Lung microvascular endothelial cell (primary cell): ENCODE data around the gene TMC2. TPM values are rescaled to one million over a fixed set of nuclear protein-coding genes. Genes with fewer than 3 reads are reported as not detected.
"Not testable (repeated sequence)": the region's sequence is repeated elsewhere in the genome, so short reads cannot be mapped to it uniquely, and the experiment has no call there.

Experiments
- DNase-seq, 2 donors: peaks; one replicate each; pipeline versions ENCODE4 v3.0.0 to v3.0.0-alpha.2; 2010; ENCODE audit warnings: low read depth in 2 of 2
- total RNA-seq: library from RNA; depleted of rRNA; stranded (reverse); fragments of >200 nt; gene quantifications from 2 replicates; pipeline ENCODE4 v1.2.1, GENCODE V29; 2014

The TMC2 gene
- total RNA-seq, 1 donor from 2014 or later = not detected

GRCh38 chr20:2658414-2659354, 122.3 kb downstream of the TMC2 start:
- no peak for DNase-seq

DNA sequence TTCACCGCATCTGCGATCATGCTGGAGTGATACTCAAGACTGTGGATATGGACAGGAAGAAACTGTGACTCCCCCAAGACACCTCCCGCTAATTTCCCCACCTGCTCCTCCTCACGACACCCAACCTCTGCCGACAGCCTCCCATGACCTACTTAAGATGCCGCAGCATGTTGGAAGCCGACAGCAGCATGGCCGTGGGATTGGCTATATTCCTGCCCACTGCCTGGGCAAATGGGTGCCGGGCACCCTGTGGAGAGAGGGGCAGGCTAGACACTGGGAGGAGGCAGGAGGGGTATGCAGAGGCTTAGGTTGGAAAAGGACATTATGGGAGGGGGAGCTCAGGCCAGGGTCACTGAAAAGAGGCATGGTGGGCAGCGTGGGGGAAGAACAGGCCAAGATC, 123.2 kb downstream of the TMC2 start:
- no peak for DNase-seq

DNA sequence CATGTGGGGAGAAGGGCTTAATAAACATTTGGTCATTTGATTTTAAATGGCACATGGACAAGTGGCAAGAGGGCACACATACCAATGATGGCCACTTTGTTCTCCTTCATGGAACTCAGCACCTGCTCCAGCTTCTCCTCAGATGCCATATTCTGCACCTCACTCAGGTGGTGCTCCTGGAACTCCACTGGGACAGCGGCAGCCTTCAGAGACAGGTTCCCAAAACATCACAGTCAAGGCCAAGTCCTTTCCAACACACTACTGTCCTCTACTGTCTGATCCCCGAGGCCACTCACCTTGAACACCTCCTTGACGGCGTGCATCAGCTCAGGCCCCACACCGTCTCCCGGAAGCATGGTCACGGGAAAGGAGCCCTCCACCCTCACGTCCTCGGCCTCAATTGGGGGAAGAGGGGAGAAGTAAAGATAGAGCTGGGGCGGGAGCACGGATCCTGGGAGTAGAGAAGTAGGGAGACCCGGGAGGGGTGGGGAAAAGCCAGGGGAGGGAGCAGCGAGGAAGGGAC, 127.1 kb downstream of the TMC2 start:
- no peak for DNase-seq

GRCh38 chr20:2663887-2664719, 127.7 kb downstream of the TMC2 start, which contains the start of gene IDH3B:
Gene IDH3B (minus strand): TSS chr20:2664216. CDS start chr20:2664188, 28 bp downstream.
- peak; percentile 93 to 96 for DNase-seq

DNA sequence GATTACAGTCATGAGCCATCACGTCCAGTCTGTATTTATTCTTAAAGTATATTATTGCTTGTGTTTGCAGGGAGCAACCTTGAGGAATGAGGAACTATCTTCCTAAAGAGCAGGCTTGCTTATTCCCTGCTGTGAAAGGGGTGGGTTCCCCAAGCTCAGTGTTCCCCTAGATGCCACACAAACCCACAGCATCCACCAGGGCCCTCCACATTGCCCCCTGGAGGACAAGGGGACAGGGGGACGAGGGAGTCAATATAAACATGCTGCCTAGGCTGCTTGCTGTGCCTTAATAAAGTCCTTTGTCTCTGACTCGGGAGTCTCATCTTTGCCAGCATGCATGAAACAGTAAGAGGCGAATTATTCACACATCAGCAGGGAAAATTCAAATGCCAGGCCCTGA, 135.6 kb downstream of the TMC2 start:
- no peak for DNase-seq

DNA sequence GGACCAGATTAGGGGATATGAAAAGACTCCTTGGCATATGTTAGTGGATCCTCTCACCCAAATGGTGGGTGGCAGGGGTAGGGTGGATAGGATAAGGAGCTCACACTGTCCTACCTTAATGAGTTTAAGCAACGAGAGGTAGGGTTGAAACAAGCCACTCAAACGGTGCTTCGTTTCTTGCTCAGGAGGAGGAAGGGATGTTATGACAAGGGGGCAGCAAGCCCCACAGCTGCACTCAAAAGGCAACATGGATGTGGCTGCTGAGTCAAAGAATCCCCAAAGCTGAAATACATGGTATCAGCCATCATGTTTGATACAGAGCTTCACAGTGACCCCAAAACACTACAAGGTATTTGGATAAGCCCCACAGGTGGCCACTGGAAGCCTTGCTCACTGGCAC, 136.1 kb downstream of the TMC2 start:
- no peak for DNase-seq

- no peak for DNase-seq
Measured at GRCh38 chr20:2673453-2673852, 137.1 kb downstream of the TMC2 start.

DNA sequence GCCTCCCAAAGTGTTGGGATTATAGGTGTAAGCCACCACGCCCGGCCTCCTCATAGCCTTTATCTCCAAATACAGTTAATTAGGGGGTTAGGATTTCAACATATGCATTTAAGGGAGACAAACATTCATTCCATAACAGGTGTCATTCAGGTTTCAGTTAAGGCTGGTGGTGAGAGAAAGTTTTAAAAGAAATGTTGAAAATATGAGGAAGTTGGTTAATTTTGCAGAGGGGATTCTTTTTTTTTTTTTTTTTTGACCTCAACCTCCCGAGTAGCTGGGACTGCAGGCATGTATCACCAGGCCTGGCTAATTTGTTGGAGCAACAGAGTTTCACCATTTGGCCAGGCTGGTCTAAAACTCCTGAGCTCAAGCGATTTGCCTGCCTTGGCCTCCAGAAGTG, 143.7 kb downstream of the TMC2 start:
- no peak for DNase-seq

DNA sequence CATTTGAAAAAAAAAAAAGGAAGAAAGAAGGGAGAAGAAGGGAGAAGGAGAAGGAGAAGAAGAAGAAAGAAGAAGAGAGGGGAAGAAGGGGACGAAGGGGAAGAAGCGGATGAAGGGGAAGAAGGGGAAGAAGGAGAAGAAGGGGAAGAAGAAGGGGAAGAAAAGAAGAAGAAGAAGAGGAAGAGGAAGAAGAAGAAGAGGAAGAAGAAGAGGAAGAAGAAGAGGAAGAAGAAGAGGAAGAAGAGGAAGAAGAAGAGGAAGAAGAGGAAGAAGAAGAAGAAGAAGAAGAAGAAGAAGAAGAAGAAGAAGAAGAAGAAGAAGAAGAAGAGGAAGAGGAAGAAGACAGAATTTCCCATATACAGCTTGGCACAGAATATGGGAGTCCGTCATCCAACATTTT, 145.7 kb downstream of the TMC2 start:
- DNase-seq = not testable (repeated sequence)

- DNase-seq = not testable (repeated sequence)
Measured at GRCh38 chr20:2684817-2685216, 148.4 kb downstream of the TMC2 start.

- no peak for DNase-seq
Measured at GRCh38 chr20:2687514-2687913, 151.1 kb downstream of the TMC2 start.

- DNase-seq = peak; percentile 59 to 64
Measured at GRCh38 chr20:2688041-2688591, 151.7 kb downstream of the TMC2 start.

GRCh38 chr20:2690213-2690612, 153.8 kb downstream of the TMC2 start:
- DNase-seq = no peak

DNA sequence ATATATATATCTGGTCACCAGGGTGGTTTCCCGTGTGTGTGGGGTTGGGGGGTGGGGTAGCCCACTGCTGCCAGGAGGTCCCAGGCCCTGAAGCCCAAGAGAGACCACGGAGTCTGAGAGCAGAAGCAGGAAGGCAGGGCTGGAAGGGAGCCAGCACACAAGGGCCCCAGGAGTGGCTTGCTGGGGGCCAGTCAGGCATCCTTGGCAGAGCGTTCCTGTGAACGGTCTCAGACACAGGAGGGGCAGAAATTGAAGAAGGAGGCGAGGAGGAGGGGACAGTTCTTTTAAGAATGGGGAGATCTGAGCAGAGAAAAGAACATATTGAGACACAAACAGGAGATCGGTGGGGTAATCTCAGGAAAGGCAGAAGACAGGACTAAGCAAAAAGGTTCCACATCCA, 154.3 kb downstream of the TMC2 start:
- no peak for DNase-seq

- DNase-seq = no peak
Measured at GRCh38 chr20:2691127-2691526, 154.8 kb downstream of the TMC2 start.

Other genes starting within 250 kb of the TMC2 start
- not detected in 2 replicates for gene TGM3, start 240.6 kb upstream of the TMC2 start, total RNA-seq
- gene TGM6, start 155.7 kb upstream of the TMC2 start, total RNA-seq = not detected in 2 replicates
- 147 and 211 TPM in 2 replicates for gene SNRPB, start 65.8 kb upstream of the TMC2 start, total RNA-seq
- gene ZNF343, start 27.7 kb upstream of the TMC2 start, total RNA-seq = 4.6 and 7.3 TPM in 2 replicates
- 99.8 and 125 TPM in 2 replicates for gene NOP56, start 116.1 kb downstream of the TMC2 start, total RNA-seq
- gene IDH3B, start 127.6 kb downstream of the TMC2 start, total RNA-seq = 95.5 and 95.8 TPM in 2 replicates
- gene EBF4, start 156.2 kb downstream of the TMC2 start, total RNA-seq = 0.87 and 3.8 TPM in 2 replicates